ENCODE measurements around the gene IGF1R.

Gene IGF1R

GRCh38 chr15:98764291-98764690, 116.0 kb downstream of the IGF1R start:
- no peak overlapping the region for H2AFZ ChIP-seq (ENCODE audit: low read depth, low read length)
- H3K27me3 ChIP-seq (ENCODE audit: insufficient read depth, low read length) = no peaks in the 10 kb centered on the region
- peaks cover 5% of the 10 kb centered on the region for H3K4me1 ChIP-seq (ENCODE audit: insufficient read depth, low read length)
- H3K4me3 ChIP-seq (ENCODE audit: low read length) = no peak overlapping the region
- peaks cover 2% of the 10 kb centered on the region for H3K9me3 ChIP-seq (ENCODE audit: low read length)
- H3K36me3 ChIP-seq (ENCODE audit: insufficient read depth, low read length) = no peaks in the 10 kb centered on the region

GRCh38 chr15:98765610-98766009, 117.3 kb downstream of the IGF1R start:
- Histone ChIP-seq H3K36me3 (ENCODE audit: insufficient read depth, low read length) (no peaks in the 10 kb centered on the region), H3K9me3 (ENCODE audit: low read length) (peaks cover 2% of the 10 kb centered on the region), H3K4me1 (ENCODE audit: insufficient read depth, low read length) (peaks cover 5% of the 10 kb centered on the region), H3K4me3 (ENCODE audit: low read length) (no peak overlapping the region), H2AFZ (ENCODE audit: low read depth, low read length) (no peak overlapping the region), H3K27me3 (ENCODE audit: insufficient read depth, low read length) (no peaks in the 10 kb centered on the region)

- H3K4me1 ChIP-seq (ENCODE audit: insufficient read depth, low read length) = peaks cover 5% of the 10 kb centered on the region
- H3K9me3 ChIP-seq (ENCODE audit: low read length) = peaks cover 2% of the 10 kb centered on the region
- no peaks in the 10 kb centered on the region for H3K36me3 ChIP-seq (ENCODE audit: insufficient read depth, low read length)
- no peak overlapping the region for H3K4me3 ChIP-seq (ENCODE audit: low read length)
- H3K27me3 ChIP-seq (ENCODE audit: insufficient read depth, low read length) = no peaks in the 10 kb centered on the region
- no peak overlapping the region for H2AFZ ChIP-seq (ENCODE audit: low read depth, low read length)
Measured at GRCh38 chr15:98767692-98768091, 119.4 kb downstream of the IGF1R start.

- Histone ChIP-seq H3K9me3 (ENCODE audit: low read length) (peaks cover 2% of the 10 kb centered on the region), H3K4me1 (ENCODE audit: insufficient read depth, low read length) (no peaks in the 10 kb centered on the region), H3K4me3 (ENCODE audit: low read length) (no peak overlapping the region), H2AFZ (ENCODE audit: low read depth, low read length) (no peak overlapping the region), H3K36me3 (ENCODE audit: insufficient read depth, low read length) (no peaks in the 10 kb centered on the region), H3K27me3 (ENCODE audit: insufficient read depth, low read length) (no peaks in the 10 kb centered on the region)
Measured at GRCh38 chr15:98769867-98770266, 121.5 kb downstream of the IGF1R start.

- no peaks in the 10 kb centered on the region for H3K27me3 ChIP-seq (ENCODE audit: insufficient read depth, low read length)
Measured at GRCh38 chr15:98770984-98771383, 122.6 kb downstream of the IGF1R start.

GRCh38 chr15:98771541-98771940, 123.2 kb downstream of the IGF1R start:
- Histone ChIP-seq H3K4me1 (ENCODE audit: insufficient read depth, low read length) (no peaks in the 10 kb centered on the region), H2AFZ (ENCODE audit: low read depth, low read length) (no peak overlapping the region), H3K9me3 (ENCODE audit: low read length) (no peaks in the 10 kb centered on the region), H3K4me3 (ENCODE audit: low read length) (no peak overlapping the region), H3K27me3 (ENCODE audit: insufficient read depth, low read length) (no peaks in the 10 kb centered on the region), H3K36me3 (ENCODE audit: insufficient read depth, low read length) (no peaks in the 10 kb centered on the region)

More at GRCh38 chr15:98770984-98771383, 122.6 kb downstream of the IGF1R start:
- H3K4me3 ChIP-seq (ENCODE audit: low read length) = no peak overlapping the region
- no peaks in the 10 kb centered on the region for H3K4me1 ChIP-seq (ENCODE audit: insufficient read depth, low read length)
- no peak overlapping the region for H2AFZ ChIP-seq (ENCODE audit: low read depth, low read length)
- H3K36me3 ChIP-seq (ENCODE audit: insufficient read depth, low read length) = no peaks in the 10 kb centered on the region
- no peaks in the 10 kb centered on the region for H3K9me3 ChIP-seq (ENCODE audit: low read length)

- Histone ChIP-seq H3K36me3 (ENCODE audit: insufficient read depth, low read length) (no peaks in the 10 kb centered on the region), H3K4me1 (ENCODE audit: insufficient read depth, low read length) (no peaks in the 10 kb centered on the region), H3K27me3 (ENCODE audit: insufficient read depth, low read length) (no peaks in the 10 kb centered on the region), H2AFZ (ENCODE audit: low read depth, low read length) (no peak overlapping the region), H3K9me3 (ENCODE audit: low read length) (no peaks in the 10 kb centered on the region), H3K4me3 (ENCODE audit: low read length) (no peak overlapping the region)
Measured at GRCh38 chr15:98772895-98773294, 124.6 kb downstream of the IGF1R start.

GRCh38 chr15:98773616-98774015, 125.3 kb downstream of the IGF1R start:
- H2AFZ ChIP-seq (ENCODE audit: low read depth, low read length) = no peak overlapping the region
- H3K27me3 ChIP-seq (ENCODE audit: insufficient read depth, low read length) = no peaks in the 10 kb centered on the region
- H3K36me3 ChIP-seq (ENCODE audit: insufficient read depth, low read length) = no peaks in the 10 kb centered on the region
- H3K4me1 ChIP-seq (ENCODE audit: insufficient read depth, low read length) = no peaks in the 10 kb centered on the region
- no peaks in the 10 kb centered on the region for H3K9me3 ChIP-seq (ENCODE audit: low read length)
- no peak overlapping the region for H3K4me3 ChIP-seq (ENCODE audit: low read length)

- no peak overlapping the region for H2AFZ ChIP-seq (ENCODE audit: low read depth, low read length)
- no peaks in the 10 kb centered on the region for H3K9me3 ChIP-seq (ENCODE audit: low read length)
- no peaks in the 10 kb centered on the region for H3K36me3 ChIP-seq (ENCODE audit: insufficient read depth, low read length)
- H3K4me1 ChIP-seq (ENCODE audit: insufficient read depth, low read length) = no peaks in the 10 kb centered on the region
- H3K4me3 ChIP-seq (ENCODE audit: low read length) = no peak overlapping the region
- no peaks in the 10 kb centered on the region for H3K27me3 ChIP-seq (ENCODE audit: insufficient read depth, low read length)
Measured at GRCh38 chr15:98774756-98775497, 126.6 kb downstream of the IGF1R start.

- H3K27me3 ChIP-seq (ENCODE audit: insufficient read depth, low read length) = no peaks in the 10 kb centered on the region
- H3K36me3 ChIP-seq (ENCODE audit: insufficient read depth, low read length) = no peaks in the 10 kb centered on the region
- H3K4me3 ChIP-seq (ENCODE audit: low read length) = no peak overlapping the region
- no peaks in the 10 kb centered on the region for H3K4me1 ChIP-seq (ENCODE audit: insufficient read depth, low read length)
- no peak overlapping the region for H2AFZ ChIP-seq (ENCODE audit: low read depth, low read length)
- H3K9me3 ChIP-seq (ENCODE audit: low read length) = no peaks in the 10 kb centered on the region
Measured at GRCh38 chr15:98775498-98776230, 127.3 kb downstream of the IGF1R start.

- Histone ChIP-seq H3K27me3 (ENCODE audit: insufficient read depth, low read length) (no peaks in the 10 kb centered on the region), H2AFZ (ENCODE audit: low read depth, low read length) (no peak overlapping the region), H3K4me3 (ENCODE audit: low read length) (no peak overlapping the region), H3K4me1 (ENCODE audit: insufficient read depth, low read length) (no peaks in the 10 kb centered on the region), H3K9me3 (ENCODE audit: low read length) (no peaks in the 10 kb centered on the region), H3K36me3 (ENCODE audit: insufficient read depth, low read length) (no peaks in the 10 kb centered on the region)
Measured at GRCh38 chr15:98776607-98777281, 128.4 kb downstream of the IGF1R start.

- no peaks in the 10 kb centered on the region for H3K4me1 ChIP-seq (ENCODE audit: insufficient read depth, low read length)
- no peaks in the 10 kb centered on the region for H3K9me3 ChIP-seq (ENCODE audit: low read length)
- no peaks in the 10 kb centered on the region for H3K36me3 ChIP-seq (ENCODE audit: insufficient read depth, low read length)
- no peak overlapping the region for H3K4me3 ChIP-seq (ENCODE audit: low read length)
- no peak overlapping the region for H2AFZ ChIP-seq (ENCODE audit: low read depth, low read length)
- H3K27me3 ChIP-seq (ENCODE audit: insufficient read depth, low read length) = no peaks in the 10 kb centered on the region
Measured at GRCh38 chr15:98777426-98777825, 129.1 kb downstream of the IGF1R start.

GRCh38 chr15:98778263-98778959, 130.1 kb downstream of the IGF1R start:
- H3K27me3 ChIP-seq (ENCODE audit: insufficient read depth, low read length) = no peaks in the 10 kb centered on the region
- no peaks in the 10 kb centered on the region for H3K4me1 ChIP-seq (ENCODE audit: insufficient read depth, low read length)
- H3K9me3 ChIP-seq (ENCODE audit: low read length) = no peaks in the 10 kb centered on the region
- H2AFZ ChIP-seq (ENCODE audit: low read depth, low read length) = no peak overlapping the region
- no peak overlapping the region for H3K4me3 ChIP-seq (ENCODE audit: low read length)
- no peaks in the 10 kb centered on the region for H3K36me3 ChIP-seq (ENCODE audit: insufficient read depth, low read length)
